GM21381 (cell line): Measurements from ENCODE around the gene PRKACB.

Experiments
- ATAC-seq: cut with Tn5 transposase; IDR thresholded peaks from one replicate; pipeline ENCODE4 v1.9.1; 2021; ENCODE audit warnings: mild to moderate bottlenecking, moderate library complexity; ENCODE audit not compliant: unreplicated experiment

PRKACB gene

GRCh38 chr1:84155517-84155916, 11.4 kb downstream of the PRKACB start:
- no peak for ATAC-seq

GRCh38 chr1:84156210-84156621, 12.1 kb downstream of the PRKACB start:
- no peak for ATAC-seq

GRCh38 chr1:84159533-84160240, 15.6 kb downstream of the PRKACB start:
- ATAC-seq: no peak

GRCh38 chr1:84162295-84162694, 18.2 kb downstream of the PRKACB start:
- no peak for ATAC-seq

- ATAC-seq: no peak
Observed at GRCh38 chr1:84163123-84163931, 19.3 kb downstream of the PRKACB start.

GRCh38 chr1:84164161-84164560, 20.1 kb downstream of the PRKACB start:
- no peak for ATAC-seq

GRCh38 chr1:84164567-84165021, 20.5 kb downstream of the PRKACB start:
- no peak for ATAC-seq

- no peak for ATAC-seq
Observed at GRCh38 chr1:84165601-84166000, 21.5 kb downstream of the PRKACB start.

- peak; percentile 96 for ATAC-seq
Observed at GRCh38 chr1:84166797-84167196, 22.7 kb downstream of the PRKACB start.

GRCh38 chr1:84168783-84169182, 24.7 kb downstream of the PRKACB start:
- no peak for ATAC-seq

GRCh38 chr1:84170171-84170570, 26.1 kb downstream of the PRKACB start:
- ATAC-seq: no peak

- ATAC-seq: no peak
Observed at GRCh38 chr1:84171481-84171880, 27.4 kb downstream of the PRKACB start.

GRCh38 chr1:84174051-84174556, 30.0 kb downstream of the PRKACB start:
- ATAC-seq: no peak

- no peak for ATAC-seq
Observed at GRCh38 chr1:84181350-84182005, 37.4 kb downstream of the PRKACB start.

- ATAC-seq: no peak
Observed at GRCh38 chr1:84190455-84190854, 46.4 kb downstream of the PRKACB start.

- no peak for ATAC-seq
Observed at GRCh38 chr1:84192681-84193080, 48.6 kb downstream of the PRKACB start.

GRCh38 chr1:84198832-84199231, 54.8 kb downstream of the PRKACB start:
- no peak for ATAC-seq

- no peak for ATAC-seq
Observed at GRCh38 chr1:84199257-84199656, 55.2 kb downstream of the PRKACB start.

- ATAC-seq: no peak
Observed at GRCh38 chr1:84202126-84202525, 58.1 kb downstream of the PRKACB start.

GRCh38 chr1:84206375-84206774, 62.3 kb downstream of the PRKACB start:
- no peak for ATAC-seq

- no peak for ATAC-seq
Observed at GRCh38 chr1:84208935-84209334, 64.9 kb downstream of the PRKACB start.
